ENCODE measurements around the gene ZNF84. TPM values are rescaled to one million over a fixed set of nuclear protein-coding genes. Genes with fewer than 3 reads are reported as not detected.
A peak's percentile ranks its signal among the peaks of the same experiment; 100 is the strongest.

ZNF84 gene
- 156 and 169 TPM in 2 replicates for total RNA-seq (2013; cell fraction: nucleolus; rRNA removed)
- total RNA-seq (2014; rRNA removed) (14.9 and 18.7 TPM in 2 replicates), total RNA-seq (2014; rRNA removed; fragmentation: Illumina TruSeq; extraction: Trizol) (25.7 and 26.1 TPM in 2 replicates), total RNA-seq (2021) (16.2 and 19.8 TPM in 2 replicates), polyA plus RNA-seq (2011; rRNA removed) (35.3 and 53.8 TPM in 2 replicates), polyA plus RNA-seq (2014; fragmentation: Illumina TruSeq; extraction: Trizol) (21.7 and 26.0 TPM in 2 replicates), polyA plus RNA-seq (2014; fragmentation: Nextera tagmentation; extraction: Ambion mirVana) (10 to 100 TPM; 10.4 to 11.9 TPM), polyA plus RNA-seq (2014; rRNA removed) (14.0 and 14.6 TPM in 2 replicates), polyA plus RNA-seq (2016; fragmentation: Nextera tagmentation; extraction: Ambion mirVana) (10 to 100 TPM; 16.2 to 17.0 TPM), polyA minus RNA-seq (2011; rRNA and poly(A)+ RNA removed) (38.7 and 49.2 TPM in 2 replicates), Bru-seq, nascent RNA (percentile 89 among the genes with signal in this experiment), BruChase-seq, experiment 1, labeled RNA remaining after a 6-hour chase (percentile 87 among the genes with signal in this experiment), BruChase-seq, experiment 2, labeled RNA remaining after a 2-hour chase (percentile 94 among the genes with signal in this experiment)
- 14.5 TPM for polyA plus RNA-seq (2011; ENCODE audit: low read depth)
- polyA plus RNA-seq (2011; cell fraction: cytosol; rRNA removed): 12.7 and 12.8 TPM in 2 replicates
- 37.4 and 48.2 TPM in 2 replicates for polyA plus RNA-seq (2011; cell fraction: nucleus; rRNA removed)
- polyA plus RNA-seq (2012): 12.8 and 17.0 TPM in 2 replicates
- 7.7 and 9.6 TPM in 2 replicates for polyA minus RNA-seq (2011; cell fraction: cytosol; rRNA and poly(A)+ RNA removed)
- 38.1 and 46.3 TPM in 2 replicates for polyA minus RNA-seq (2011; cell fraction: nucleus; rRNA and poly(A)+ RNA removed)
- long read RNA-seq, experiment 1, transcript ZNF84-208 (5 exons, 3,237 nt): major isoform, 7 of 12 reads
- long read RNA-seq, experiment 1, partial matches to known transcripts: 4 of 12 reads
- long read RNA-seq, experiment 1, other reads (novel, unspliced or antisense): 1 of 12 reads
- long read RNA-seq, experiment 2, full-length matches to known transcripts: 21 of 53 reads
- long read RNA-seq, experiment 2, partial matches to known transcripts: 1 of 53 reads
- long read RNA-seq, experiment 2, other reads (novel, unspliced or antisense): 31 of 53 reads

DNA sequence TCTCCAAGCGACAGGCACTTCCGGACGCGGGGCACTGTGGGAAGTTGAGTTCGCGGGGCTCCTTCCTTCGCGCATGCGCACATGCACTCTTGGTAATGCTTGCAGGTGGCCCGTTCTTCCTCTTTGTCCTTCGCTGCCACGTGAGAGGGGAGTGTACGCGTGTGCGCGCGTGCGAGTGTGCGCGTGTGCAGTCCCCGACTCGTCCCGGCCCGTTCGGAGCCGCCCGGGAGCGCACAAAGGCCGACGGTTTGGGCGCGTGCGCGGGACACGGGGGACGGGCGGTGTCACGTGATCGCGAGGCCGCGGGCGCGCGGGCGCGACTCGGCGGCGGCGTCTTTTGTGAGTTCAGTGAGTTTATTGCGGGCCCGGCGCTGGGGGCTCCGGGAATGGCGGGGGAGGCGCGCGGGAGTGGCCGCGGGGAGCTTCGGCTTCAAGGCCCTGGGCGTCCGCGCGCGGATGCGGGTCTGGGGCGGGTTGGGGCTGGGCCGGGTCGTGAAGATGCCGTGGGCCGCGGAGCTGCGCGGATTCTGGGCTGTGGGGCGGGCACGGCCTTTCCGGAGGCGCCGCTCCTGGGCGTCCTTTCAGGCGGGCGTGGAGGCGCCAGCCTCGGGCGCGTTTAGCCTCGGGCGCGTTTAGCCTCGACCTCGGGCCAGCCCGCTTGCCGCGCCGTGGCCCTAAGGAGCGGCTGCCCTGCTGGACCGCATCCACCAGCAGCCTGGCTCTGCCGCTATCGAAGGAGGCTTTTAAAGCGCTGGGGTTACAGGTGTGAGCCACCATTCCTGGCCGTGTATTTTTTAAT lies at the start of gene ZNF84:
ZNF84 (plus strand) TSS at position 303 of the 799 bp plus-strand sequence. CDS start 3,959 bp downstream, outside the sequence.
- FAIRE-seq: peak; percentile 98
- no TSS peak for BruUV-seq (replicated peaks)
- Histone ChIP-seq H3K27ac (ENCODE audit: control insufficient read depth, insufficient read depth) (peak within 1 kb of the TSS; percentile 79), H3K4me2 (ENCODE audit: control insufficient read depth, insufficient read depth) (peak within 1 kb of the TSS; percentile 68), H3K9ac (ENCODE audit: control insufficient read depth, insufficient read depth, low read length) (peak within 1 kb of the TSS; percentile 66), H3K79me2 (ENCODE audit: control insufficient read depth, insufficient read depth, low read length) (peaks cover 14% of the 10 kb centered on the region), H4K20me1 (ENCODE audit: control insufficient read depth, insufficient read depth) (no peaks in the 10 kb centered on the region), H3K4me1 (ENCODE audit: control insufficient read depth, insufficient read depth, low read length) (no peaks in the 10 kb centered on the region), H3K27me3 (replicated peaks in 1 of 2; ENCODE audit: control insufficient read depth in 2 of 2, insufficient read depth in 2 of 2, low read length in 1 of 2) (no peaks in the 10 kb centered on the region), H2AFZ (ENCODE audit: control insufficient read depth, low read depth, low read length) (peak within 1 kb of the TSS; percentile 71), H3K36me3 (ENCODE audit: control insufficient read depth in 2 of 2, insufficient read depth in 2 of 2, low read length in 1 of 2) (no peaks in the 10 kb centered on the region; a peak in 2 of 4 replicates), H3K9me3 (replicated peaks; ENCODE audit: control insufficient read depth, insufficient read depth, low read length) (peaks cover 39% of the 10 kb centered on the region), H3K4me3 (peak within 1 kb of the TSS; percentile 77)
- ChIA-PET POLR2A (interaction anchor here (1.1 kb wide), 1 partner anchor 73 kb away, joined by 7 read pairs; no protein-coding TSS in a partner anchor), CTCF (interaction anchor here (0.7 kb wide), 1 partner anchor 150 kb away, joined by 4 read pairs; the partner anchor contains the start of gene CHFR), SMC1A (ENCODE audit: uncharacterized antibody, unreplicated experiment) (interaction anchor here (1.3 to 1.8 kb wide), 3 partner anchors 10 to 51 kb away, joined by 4 to 8 read pairs (median 6); partner anchors contain the start of gene ZNF26), RAD21 (ENCODE audit: unreplicated experiment) (interaction anchor here (1.2 kb wide), 1 partner anchor 51 kb away, joined by 4 read pairs; no protein-coding TSS in a partner anchor)
- peak; percentile 96 for DNase-seq (ENCODE audit: low read depth, low spot score)
- in situ Hi-C loops (cut with MboI): no loop called here
- peak; percentile 98 for ATAC-seq
- WGBS (ENCODE audit: insufficient coverage, insufficient replicate concordance, low lambda C conversion rate, missing lambda C conversion rate): under 1% methylated on average over 82 of the region's 103 CpGs
- intact Hi-C loops (cut with micrococcal nuclease; ENCODE audit: unreplicated experiment): loop anchor here (1.0 to 2.0 kb wide), 4 partner anchors 43 to 144 kb away; partner anchors contain the start of genes ZNF140, ZNF26, ZNF268 and ZNF605
- TF ChIP-seq MYC (IDR thresholded peaks at IDR 0.05; ENCODE audit: insufficient read depth, insufficient read length, insufficient replicate concordance, low read length, severe bottlenecking): peak; percentile 66
- TF ChIP-seq TCF12 (IDR thresholded peaks at IDR 0.05; ENCODE audit: low read depth, low read length): peak; percentile 37; the same call in 1 of the 2 replicates
- TF ChIP-seq TBL1XR1 (IDR thresholded peaks at IDR 0.05; ENCODE audit: low read depth, low read length): no peak
- TF ChIP-seq FOXK2 (IDR thresholded peaks at IDR 0.05): 0 out of 2 replicates have a peak, but pooled peaks have one; percentile 13
- TF ChIP-seq BMI1 (IDR thresholded peaks at IDR 0.05; ENCODE audit: borderline replicate concordance): peak; percentile 92
- TF ChIP-seq HDGF (IDR thresholded peaks at IDR 0.05): no peak
- peak; percentile 56 for TF ChIP-seq SREBF1 (IDR thresholded peaks at IDR 0.05; ENCODE audit: low read length)
- TF ChIP-seq TARDBP (IDR thresholded peaks at IDR 0.05; ENCODE audit: borderline replicate concordance): 0 out of 2 replicates have a peak, but pooled peaks have one; percentile 38
- TF ChIP-seq ZNF384 (IDR thresholded peaks at IDR 0.05; ENCODE audit: borderline replicate concordance, low read depth, low read length): no peak
- TF ChIP-seq RBBP5 (conservative IDR thresholded peaks at IDR 0.05): 0 out of 2 replicates have a peak, but pooled peaks have one; percentile 17
- TF ChIP-seq RELA (IDR thresholded peaks at IDR 0.05; ENCODE audit: borderline replicate concordance, partially characterized antibody): peak; percentile 80
- peak; percentile 67 for TF ChIP-seq MEF2B (IDR thresholded peaks at IDR 0.05; ENCODE audit: partially characterized antibody, poor library complexity, severe bottlenecking)
- TF ChIP-seq CEBPB (IDR thresholded peaks at IDR 0.05; ENCODE audit: borderline replicate concordance in 1 of 2, low read depth in 2 of 2, low read length in 2 of 2): no peak
- TF ChIP-seq, protein P1, sequence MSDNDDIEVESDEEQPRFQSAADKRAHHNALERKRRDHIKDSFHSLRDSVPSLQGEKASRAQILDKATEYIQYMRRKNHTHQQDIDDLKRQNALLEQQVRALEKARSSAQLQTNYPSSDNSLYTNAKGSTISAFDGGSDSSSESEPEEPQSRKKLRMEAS (IDR thresholded peaks at IDR 0.05; ENCODE audit: low read depth, low read length): peak; percentile 89
